Tibial nerve (tissue), 4 donors: ENCODE results near the gene AMOT. TPM values are rescaled to one million over a fixed set of nuclear protein-coding genes. Genes with fewer than 3 reads are reported as not detected.

Experiments used
- DNase-seq, 2 donors: peaks; one replicate each; pipeline ENCODE4 v3.0.0-alpha.2; 2019; ENCODE audit warnings: low spot score in 2 of 2
- H3K27ac ChIP-seq, 4 donors: fragments of 200-600 bp; sonication (generic) in 3 of 4; one replicate each; pipeline ENCODE4 v1.5.1; 2017 to 2019; ENCODE audit warnings: mild to moderate bottlenecking in 1 of 4
- H3K27me3 ChIP-seq, 2 donors: fragments of 200-600 bp; sonication (generic) in 1 of 2; one replicate each; pipeline versions ENCODE4 v1.5.1 to v1.6.0; 2017 to 2019
- H3K36me3 ChIP-seq, 3 donors: fragments of 200-600 bp; sonication (generic); one replicate each; pipeline ENCODE4 v1.5.1; 2018 to 2019
- H3K4me1 ChIP-seq, 4 donors: fragments of 200-600 bp; sonication (generic) in 3 of 4; one replicate each; pipeline ENCODE4 v1.5.1; 2017 to 2019
- H3K4me3 ChIP-seq, 4 donors: fragments of 200-600 bp; sonication (generic) in 3 of 4; one replicate each; pipeline ENCODE4 v1.5.1; 2017 to 2019; ENCODE audit warnings: mild to moderate bottlenecking in 1 of 4, moderate library complexity in 1 of 4
- H3K9me3 ChIP-seq, 4 donors: fragments of 200-600 bp; sonication (generic) in 3 of 4; one replicate each; pipeline ENCODE4 v1.5.1; 2017 to 2019
- EP300 ChIP-seq, 2 donors: sonication (generic); formaldehyde crosslinking; IDR thresholded peaks; one replicate each; pipeline ENCODE4 v1.6.1; 2017; ENCODE audit warnings: antibody characterized with exemption in 2 of 2, mild to moderate bottlenecking in 1 of 2
- POLR2A ChIP-seq, 2 donors: fragments of 450-650 bp; IDR thresholded peaks; one replicate each; pipeline ENCODE4 v1.6.1; 2017; ENCODE audit warnings: antibody characterized with exemption in 2 of 2, mild to moderate bottlenecking in 2 of 2, moderate library complexity in 2 of 2
- WGBS, 2 donors: methylation state at CpG; one replicate each; pipeline ENCODE4 v1.1.5; 2018; 5-methylcytosine and 5-hydroxymethylcytosine counted together
- total RNA-seq, 4 donors: library from RNA; depleted of rRNA; stranded (reverse); fragments of >200 nt; gene quantifications; one replicate each; pipeline ENCODE4 v1.1.0, GENCODE V29; 2016
- TF ChIP-seq, protein P1 (sequence below), 5 experiments: fragments of 200-600 bp in 3 of 5; fragments of 450-650 bp in 2 of 5; sonication (generic) in 3 of 5; IDR thresholded peaks; one replicate each; pipeline ENCODE4 v1.5.1; 2016 to 2019; ENCODE audit warnings: antibody characterized with exemption in 5 of 5, mild to moderate bottlenecking in 3 of 5, moderate library complexity in 2 of 5

AMOT gene
- total RNA-seq, 4 donors from 2014 or later: 22.0 to 41.2 (median 23.0) TPM

GRCh38 chrX:112820364-112821268 lies 20.0 kb downstream of the AMOT start:
- 66 to 67% methylated on average over 3 of the region's 3 CpGs for WGBS, 2 donors
- peaks cover 0 to 16% (median 0%) of the 10 kb centered on the region in 4 donors for H3K4me1 ChIP-seq
- no peak overlapping the region for H3K4me3 ChIP-seq
- H3K27ac ChIP-seq: no peak overlapping the region
- no peak for DNase-seq
- peaks cover 0 to 34% of the 10 kb centered on the region in 2 donors for H3K27me3 ChIP-seq
- no peaks in the 10 kb centered on the region for H3K9me3 ChIP-seq
- TF ChIP-seq POLR2A (IDR thresholded peaks at IDR 0.05) (no peak), EP300 (IDR thresholded peaks at IDR 0.05) (no peak)
- TF ChIP-seq, protein P1, sequence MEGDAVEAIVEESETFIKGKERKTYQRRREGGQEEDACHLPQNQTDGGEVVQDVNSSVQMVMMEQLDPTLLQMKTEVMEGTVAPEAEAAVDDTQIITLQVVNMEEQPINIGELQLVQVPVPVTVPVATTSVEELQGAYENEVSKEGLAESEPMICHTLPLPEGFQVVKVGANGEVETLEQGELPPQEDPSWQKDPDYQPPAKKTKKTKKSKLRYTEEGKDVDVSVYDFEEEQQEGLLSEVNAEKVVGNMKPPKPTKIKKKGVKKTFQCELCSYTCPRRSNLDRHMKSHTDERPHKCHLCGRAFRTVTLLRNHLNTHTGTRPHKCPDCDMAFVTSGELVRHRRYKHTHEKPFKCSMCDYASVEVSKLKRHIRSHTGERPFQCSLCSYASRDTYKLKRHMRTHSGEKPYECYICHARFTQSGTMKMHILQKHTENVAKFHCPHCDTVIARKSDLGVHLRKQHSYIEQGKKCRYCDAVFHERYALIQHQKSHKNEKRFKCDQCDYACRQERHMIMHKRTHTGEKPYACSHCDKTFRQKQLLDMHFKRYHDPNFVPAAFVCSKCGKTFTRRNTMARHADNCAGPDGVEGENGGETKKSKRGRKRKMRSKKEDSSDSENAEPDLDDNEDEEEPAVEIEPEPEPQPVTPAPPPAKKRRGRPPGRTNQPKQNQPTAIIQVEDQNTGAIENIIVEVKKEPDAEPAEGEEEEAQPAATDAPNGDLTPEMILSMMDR (IDR thresholded peaks at IDR 0.05): no peak
- H3K36me3 ChIP-seq: peaks cover 0 to 7% (median 0%) of the 10 kb centered on the region in 3 donors

- 71 to 78% methylated on average over 1 of the region's 1 CpG for WGBS, 2 donors
- Histone ChIP-seq H3K36me3 (peaks cover 0 to 7% (median 0%) of the 10 kb centered on the region in 3 donors), H3K27ac (no peak overlapping the region), H3K4me3 (no peak overlapping the region), H3K9me3 (no peaks in the 10 kb centered on the region), H3K27me3 (peaks cover 0 to 34% of the 10 kb centered on the region in 2 donors), H3K4me1 (peaks cover 0 to 16% (median 0%) of the 10 kb centered on the region in 4 donors)
- no peak for DNase-seq
- TF ChIP-seq POLR2A (IDR thresholded peaks at IDR 0.05): no peak
- no peak for TF ChIP-seq EP300 (IDR thresholded peaks at IDR 0.05)
- TF ChIP-seq, protein P1 (IDR thresholded peaks at IDR 0.05): no peak
These were observed 20.8 kb downstream of the AMOT start for GRCh38 chrX:112819813-112820212.

DNA sequence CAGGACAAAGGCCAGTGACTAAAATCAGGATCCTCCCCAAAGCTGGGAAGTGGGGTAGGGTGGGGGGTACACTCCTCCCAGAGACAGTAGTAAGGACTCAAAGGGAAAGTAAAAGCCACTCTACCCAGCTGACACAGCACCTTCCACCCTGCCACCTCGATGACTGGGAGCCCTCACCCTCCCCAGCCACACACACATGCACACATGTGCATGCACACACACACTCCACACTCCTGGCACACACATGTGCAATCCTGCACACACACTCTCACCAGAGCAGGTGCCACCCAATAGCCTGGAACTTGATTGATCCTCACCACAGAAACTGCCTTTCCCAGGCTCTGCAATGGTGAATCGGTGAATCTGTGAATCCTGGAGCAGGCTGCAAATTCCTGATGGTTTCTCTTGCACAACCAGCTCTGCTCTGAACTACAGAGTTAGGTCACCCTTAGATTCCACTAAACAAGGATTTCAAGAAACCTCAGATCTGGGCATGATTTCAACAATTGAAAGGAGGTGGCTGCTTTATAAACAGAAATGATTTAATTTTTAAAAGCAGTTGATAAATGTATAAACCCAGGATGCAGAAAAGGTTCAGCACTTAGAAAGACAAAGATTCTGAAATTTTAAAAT lies 21.5 kb downstream of the AMOT start:
- peaks cover 0 to 16% (median 0%) of the 10 kb centered on the region in 4 donors for H3K4me1 ChIP-seq
- no peak overlapping the region for H3K4me3 ChIP-seq
- H3K9me3 ChIP-seq: no peaks in the 10 kb centered on the region
- no peak for DNase-seq
- peaks cover 0 to 29% of the 10 kb centered on the region in 2 donors for H3K27me3 ChIP-seq
- WGBS, 2 donors: 29 to 41% methylated on average over 1 to 2 of the region's 2 CpGs
- H3K36me3 ChIP-seq: peaks cover 0 to 7% (median 0%) of the 10 kb centered on the region in 3 donors
- no peak overlapping the region for H3K27ac ChIP-seq
- no peak for TF ChIP-seq EP300 (IDR thresholded peaks at IDR 0.05)
- TF ChIP-seq, protein P1 (IDR thresholded peaks at IDR 0.05): no peak
- TF ChIP-seq POLR2A (IDR thresholded peaks at IDR 0.05): no peak

- no peak for DNase-seq
- H3K4me1 ChIP-seq: peaks cover 0 to 16% (median 0%) of the 10 kb centered on the region in 4 donors
- no peak for TF ChIP-seq POLR2A (IDR thresholded peaks at IDR 0.05)
- TF ChIP-seq, protein P1 (IDR thresholded peaks at IDR 0.05): no peak
- no peak for TF ChIP-seq EP300 (IDR thresholded peaks at IDR 0.05)
- H3K27ac ChIP-seq: no peak overlapping the region
- H3K4me3 ChIP-seq: no peak overlapping the region
- H3K36me3 ChIP-seq: peaks cover 0 to 7% (median 0%) of the 10 kb centered on the region in 3 donors
- WGBS, 2 donors: 51 to 75% methylated on average over 7 to 11 of the region's 11 CpGs
- no peaks in the 10 kb centered on the region for H3K9me3 ChIP-seq
- peaks cover 0 to 24% of the 10 kb centered on the region in 2 donors for H3K27me3 ChIP-seq
These were observed 22.3 kb downstream of the AMOT start for GRCh38 chrX:112818114-112819007.
